GM23248 (cell line): ENCODE results near the gene MYLIP.

Experiments
- EZH2 ChIP-seq: fragments of 200-600 bp; sonication (generic); IDR thresholded peaks from 2 replicates; pipeline ENCODE4 v1.6.1; 2018; ENCODE audit warnings: antibody characterized with exemption, mild to moderate bottlenecking; ENCODE audit not compliant: insufficient read depth, poor library complexity, severe bottlenecking
- EZH2phosphoT487 ChIP-seq: fragments of 200-600 bp; sonication (generic); IDR thresholded peaks from 2 replicates; pipeline ENCODE4 v1.6.1; 2018; ENCODE audit warnings: antibody characterized with exemption, moderate library complexity, mild to moderate bottlenecking, low read depth; ENCODE audit not compliant: insufficient read depth

DNA sequence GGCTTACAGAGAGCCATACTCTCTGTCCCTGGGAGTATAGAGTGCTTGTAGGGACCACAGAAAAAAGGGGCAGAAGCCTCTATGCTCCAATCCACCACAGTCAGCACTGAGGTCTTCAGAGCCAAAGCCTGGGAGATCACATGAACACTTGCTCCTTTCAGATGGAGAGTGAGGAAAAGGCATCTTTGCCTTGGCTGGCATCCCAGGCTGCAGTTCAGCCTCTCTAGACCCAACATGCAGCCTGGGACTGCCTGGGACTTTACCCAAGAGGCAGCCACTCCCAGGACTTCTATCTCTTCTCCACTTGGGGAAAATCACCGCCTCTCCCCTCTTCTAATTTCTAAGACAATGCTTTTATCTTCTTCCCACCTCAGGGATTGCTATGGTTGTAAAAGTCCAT is 46.5 kb upstream of the MYLIP start:
- TF ChIP-seq EZH2 (no peak), EZH2phosphoT487 (no peak)
